ENCODE results near the gene GRM4.
A peak's percentile ranks its signal among the peaks of the same experiment; 100 is the strongest.

The GRM4 gene

GRCh38 chr6:34036357-34037069, 109.4 kb downstream of the GRM4 start:
- DNase-seq: no peak

GRCh38 chr6:34035704-34036356, 110.1 kb downstream of the GRM4 start:
- DNase-seq: no peak

GRCh38 chr6:34035161-34035560, 110.7 kb downstream of the GRM4 start:
- DNase-seq: no peak

GRCh38 chr6:34032856-34033255, 113.0 kb downstream of the GRM4 start:
- DNase-seq: no peak

- DNase-seq: no peak
These were observed 114.1 kb downstream of the GRM4 start for GRCh38 chr6:34031625-34032383.

DNA sequence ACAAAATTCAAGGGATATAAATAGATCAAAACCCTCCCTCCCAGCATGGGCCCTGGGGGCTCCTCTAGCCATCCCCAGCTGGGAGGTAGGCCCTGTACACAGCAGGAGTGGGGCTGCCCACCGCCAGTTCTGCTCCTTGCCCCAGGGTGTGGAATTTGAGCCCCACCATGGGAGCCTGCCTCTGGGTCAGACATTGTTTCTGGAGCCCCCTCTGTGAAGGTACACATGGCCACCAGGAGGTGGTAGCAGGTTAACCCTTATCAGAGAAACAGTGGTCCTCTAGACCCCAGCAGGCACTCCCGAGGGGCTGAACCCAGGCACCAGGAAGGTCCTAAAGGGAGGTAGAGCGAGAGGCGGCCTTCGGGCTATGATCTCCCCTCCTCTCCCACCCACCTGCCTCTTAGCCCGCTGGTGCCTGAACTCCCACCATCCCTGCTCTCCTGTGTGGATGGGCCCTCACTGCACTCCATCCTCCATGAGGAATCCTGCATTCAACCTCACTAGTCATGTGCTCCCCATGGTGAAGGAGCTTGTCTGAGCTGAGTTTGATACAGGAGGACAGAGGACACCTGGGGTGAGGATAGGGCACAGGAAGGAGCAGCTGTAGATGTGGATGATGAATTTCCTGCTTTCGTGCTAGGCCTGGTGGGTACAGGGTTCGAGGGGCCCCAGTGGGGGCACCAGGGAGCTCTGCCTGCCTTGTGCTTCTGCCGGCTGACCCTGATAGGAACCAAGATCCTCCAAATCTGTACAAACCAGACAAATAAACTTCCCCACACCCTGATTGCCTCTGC, 114.9 kb downstream of the GRM4 start:
- no peak for DNase-seq

GRCh38 chr6:34029489-34030280, 116.2 kb downstream of the GRM4 start:
- DNase-seq: no peak

DNA sequence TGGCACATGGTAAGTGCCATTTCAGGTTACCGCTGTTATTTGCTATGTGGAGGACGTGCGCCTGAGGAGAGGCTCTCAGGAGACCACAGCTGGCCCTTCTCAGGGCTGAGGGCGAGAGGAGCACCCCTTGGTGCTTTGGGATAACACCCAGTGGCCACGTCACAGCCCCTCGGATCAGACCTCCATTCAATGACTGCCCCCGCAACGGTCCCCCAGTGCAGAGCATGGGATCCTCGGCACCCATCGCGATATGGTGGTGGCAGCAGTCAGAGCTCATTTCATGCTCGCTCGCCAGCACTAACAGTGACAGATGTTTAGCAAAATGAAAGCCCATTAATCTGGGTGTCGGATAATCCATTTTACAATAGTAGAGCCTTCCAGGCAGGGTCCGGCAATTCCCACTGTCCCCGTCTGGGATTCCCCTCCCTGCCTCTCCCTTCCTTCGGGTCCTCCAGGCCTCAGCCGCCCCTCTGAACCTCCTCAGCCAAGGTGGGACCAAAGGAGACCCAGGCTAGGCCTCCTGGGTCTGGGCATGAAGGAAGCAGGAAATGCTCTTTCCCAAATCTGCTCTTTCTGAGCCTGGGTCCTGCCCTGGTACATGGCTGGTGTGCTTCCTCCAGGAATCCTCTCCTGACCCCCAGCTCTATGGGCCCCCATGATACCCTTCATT, 117.1 kb downstream of the GRM4 start:
- DNase-seq: no peak

DNA sequence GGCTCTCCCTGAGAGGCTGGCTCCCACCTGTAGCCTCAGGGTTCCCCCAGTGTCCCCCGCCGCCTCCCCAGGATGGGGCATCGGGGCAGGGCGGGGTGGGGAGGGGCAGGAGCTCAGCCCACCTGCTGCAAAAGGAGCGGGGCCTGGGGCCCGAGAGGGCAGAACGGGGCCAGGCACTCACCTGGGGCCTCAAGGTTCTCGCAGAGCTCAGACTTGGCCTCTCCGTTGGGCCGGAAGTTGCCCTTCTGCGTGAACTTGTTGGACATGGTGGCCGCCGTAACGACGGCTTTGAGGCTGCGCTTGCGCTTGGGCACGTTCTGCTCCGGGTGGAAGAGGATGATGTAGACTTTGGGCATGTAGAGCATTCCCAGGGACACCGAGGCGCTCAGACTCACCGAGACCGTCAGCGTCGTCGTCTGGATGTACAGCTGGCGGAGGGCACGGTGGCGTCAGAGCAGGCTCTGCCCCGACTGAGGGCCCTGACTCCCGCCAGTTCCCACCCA, 117.9 kb downstream of the GRM4 start:
- no peak for DNase-seq

DNA sequence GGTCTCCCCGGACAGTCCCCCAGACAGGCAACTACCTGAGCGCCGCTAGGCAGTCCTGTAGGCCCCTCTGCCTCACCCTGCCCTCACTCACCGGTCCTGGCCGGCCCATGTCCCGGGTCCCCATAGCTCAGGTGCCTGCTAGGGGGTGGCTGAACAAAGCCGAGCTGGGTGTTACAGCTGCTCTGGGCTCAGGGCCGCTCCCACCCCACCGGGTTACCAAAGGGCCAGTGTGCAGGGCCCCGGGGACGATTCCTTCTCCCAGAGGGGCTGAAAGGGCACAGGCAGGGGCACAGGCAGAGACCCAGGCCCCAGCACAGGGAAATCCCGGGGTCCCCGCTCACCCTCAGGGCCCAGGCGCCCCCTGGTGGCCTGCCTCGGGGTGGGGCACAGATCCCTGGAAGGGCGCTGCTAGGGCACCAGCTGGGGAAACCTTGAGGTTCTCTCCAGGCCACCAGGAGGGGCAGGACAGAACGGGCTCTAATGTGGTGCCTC, 118.4 kb downstream of the GRM4 start:
- DNase-seq: peak; percentile 56

- no peak for DNase-seq
These were observed 120.0 kb downstream of the GRM4 start for GRCh38 chr6:34025861-34026260.

- DNase-seq: no peak
These were observed 120.6 kb downstream of the GRM4 start for GRCh38 chr6:34025112-34025807.

GRCh38 chr6:34022873-34023255, 123.0 kb downstream of the GRM4 start:
- DNase-seq: no peak

DNA sequence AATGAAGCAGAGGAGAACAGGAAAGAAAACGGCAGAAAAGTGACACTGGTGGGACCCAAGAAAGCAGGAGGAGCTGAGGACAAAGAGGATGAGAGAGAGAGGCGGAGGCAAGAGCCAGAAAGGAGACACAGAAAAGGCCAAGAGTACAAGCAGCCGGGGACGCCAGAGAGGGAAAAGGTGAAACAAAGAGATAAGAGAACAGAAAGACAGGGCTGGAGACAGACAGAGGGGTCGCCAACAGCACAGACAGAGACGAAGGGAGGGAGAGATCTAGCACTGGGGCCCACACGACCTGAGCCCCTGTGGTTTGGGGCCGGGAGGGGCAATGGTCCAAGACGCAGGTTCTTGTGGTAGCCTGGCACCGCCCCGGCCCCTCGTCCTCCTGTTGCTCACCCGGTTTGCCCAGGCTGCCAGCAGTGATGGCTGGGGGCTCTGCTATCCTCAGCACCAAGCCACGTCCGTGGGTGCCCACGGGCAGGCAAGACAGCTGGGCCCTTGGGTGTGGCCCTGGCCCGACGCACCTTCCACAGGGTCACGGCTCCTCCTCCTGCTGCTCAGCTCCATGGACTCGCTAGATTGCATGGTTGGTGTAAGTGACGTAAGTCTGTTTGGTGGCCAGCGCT, 123.5 kb downstream of the GRM4 start:
- DNase-seq: no peak

DNA sequence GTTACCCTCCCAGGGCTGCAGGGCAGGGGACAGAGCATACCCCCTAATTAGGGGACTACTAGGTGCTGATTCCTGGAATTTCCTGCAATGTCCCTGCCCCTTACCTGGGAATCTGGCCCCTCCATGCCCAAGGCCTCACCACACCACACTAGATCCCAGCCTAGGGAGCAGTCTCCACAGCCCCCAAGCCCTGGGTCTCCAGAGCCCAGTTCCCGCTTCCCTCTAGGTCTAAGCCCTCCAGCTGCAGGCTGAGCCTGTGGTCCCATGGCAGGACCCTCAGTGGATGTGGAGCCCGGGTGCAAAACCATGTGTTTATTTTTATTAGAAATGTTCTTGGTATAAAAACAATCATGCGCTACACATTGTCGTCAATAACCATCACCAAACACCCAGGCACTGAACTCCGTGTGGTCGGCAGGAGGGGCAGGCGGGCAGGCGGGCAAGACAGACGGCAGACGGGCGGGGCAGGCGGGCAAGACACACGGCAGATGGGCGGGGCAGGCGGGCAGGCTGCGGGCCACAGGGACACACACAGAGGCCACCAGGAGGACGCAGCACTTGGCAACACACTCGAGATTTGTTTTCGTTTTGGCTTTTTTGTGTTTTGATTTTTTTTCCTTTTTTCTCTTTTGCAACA, 124.2 kb downstream of the GRM4 start:
- no peak for DNase-seq

GRCh38 chr6:34020807-34021553, 124.9 kb downstream of the GRM4 start:
- DNase-seq: no peak

- DNase-seq: no peak
These were observed 125.6 kb downstream of the GRM4 start for GRCh38 chr6:34020278-34020677.

GRCh38 chr6:34018961-34019606, 126.8 kb downstream of the GRM4 start:
- DNase-seq: no peak
